HG03066 (cell line): ENCODE data around the gene CDKN2B-AS1.
"Not testable (repeated sequence)": the region's sequence is repeated elsewhere in the genome, so short reads cannot be mapped to it uniquely, and the experiment has no call there.

Experiments
- ATAC-seq: cut with Tn5 transposase; IDR thresholded peaks from one replicate; pipeline ENCODE4 v1.9.1; 2021; ENCODE audit warnings: low read depth; ENCODE audit not compliant: unreplicated experiment

CDKN2B-AS1 gene

GRCh38 chr9:21994556-21995005, at the start of gene CDKN2B-AS1:
CDKN2B-AS1 (plus strand) TSS chr9:21994791.
- ATAC-seq = peak; percentile 32

GRCh38 chr9:21945606-21946005, 49.0 kb upstream of the CDKN2B-AS1 start:
- ATAC-seq = no peak

GRCh38 chr9:21958833-21959232, 35.8 kb upstream of the CDKN2B-AS1 start:
- ATAC-seq = no peak

- ATAC-seq = not testable (repeated sequence)
Observed at GRCh38 chr9:21959268-21959667, 35.3 kb upstream of the CDKN2B-AS1 start.

GRCh38 chr9:21961569-21961968, 33.0 kb upstream of the CDKN2B-AS1 start:
- ATAC-seq = no peak

GRCh38 chr9:21964925-21965385, 29.6 kb upstream of the CDKN2B-AS1 start:
- peak; percentile 57 for ATAC-seq

- peak; percentile 70 for ATAC-seq
Observed at GRCh38 chr9:21965401-21965951, 29.1 kb upstream of the CDKN2B-AS1 start.

- ATAC-seq = peak; percentile 3
Observed at GRCh38 chr9:21966140-21966851, 28.3 kb upstream of the CDKN2B-AS1 start.

GRCh38 chr9:21967169-21967568, 27.4 kb upstream of the CDKN2B-AS1 start:
- ATAC-seq = no peak

- no peak for ATAC-seq
Observed at GRCh38 chr9:21967702-21968101, 26.9 kb upstream of the CDKN2B-AS1 start.

GRCh38 chr9:21968331-21969010, 26.1 kb upstream of the CDKN2B-AS1 start:
- no peak for ATAC-seq

- ATAC-seq = no peak
Observed at GRCh38 chr9:21969011-21969940, 25.3 kb upstream of the CDKN2B-AS1 start.

GRCh38 chr9:21969951-21970799, 24.4 kb upstream of the CDKN2B-AS1 start:
- no peak for ATAC-seq

- ATAC-seq = no peak
Observed at GRCh38 chr9:21970800-21971640, 23.6 kb upstream of the CDKN2B-AS1 start.

- ATAC-seq = no peak
Observed at GRCh38 chr9:21972361-21972760, 22.2 kb upstream of the CDKN2B-AS1 start.

GRCh38 chr9:21974343-21974721, 20.3 kb upstream of the CDKN2B-AS1 start:
- no peak for ATAC-seq

- peak; percentile 54 for ATAC-seq
Observed at GRCh38 chr9:21974722-21975409, 19.7 kb upstream of the CDKN2B-AS1 start.

- ATAC-seq = no peak
Observed at GRCh38 chr9:21976334-21976875, 18.2 kb upstream of the CDKN2B-AS1 start.
